DLD1 (cell line): ENCODE results near the gene MAP3K13.
"Not testable (repeated sequence)": the region's sequence is repeated elsewhere in the genome, so short reads cannot be mapped to it uniquely, and the experiment has no call there.

Source experiments
- in situ Hi-C: cut with HindIII; loops from 2 replicates; pipeline ENCODE4 v1.10.0; 2017; ENCODE audit warnings: low sequenced_read_pairs

Gene MAP3K13

DNA sequence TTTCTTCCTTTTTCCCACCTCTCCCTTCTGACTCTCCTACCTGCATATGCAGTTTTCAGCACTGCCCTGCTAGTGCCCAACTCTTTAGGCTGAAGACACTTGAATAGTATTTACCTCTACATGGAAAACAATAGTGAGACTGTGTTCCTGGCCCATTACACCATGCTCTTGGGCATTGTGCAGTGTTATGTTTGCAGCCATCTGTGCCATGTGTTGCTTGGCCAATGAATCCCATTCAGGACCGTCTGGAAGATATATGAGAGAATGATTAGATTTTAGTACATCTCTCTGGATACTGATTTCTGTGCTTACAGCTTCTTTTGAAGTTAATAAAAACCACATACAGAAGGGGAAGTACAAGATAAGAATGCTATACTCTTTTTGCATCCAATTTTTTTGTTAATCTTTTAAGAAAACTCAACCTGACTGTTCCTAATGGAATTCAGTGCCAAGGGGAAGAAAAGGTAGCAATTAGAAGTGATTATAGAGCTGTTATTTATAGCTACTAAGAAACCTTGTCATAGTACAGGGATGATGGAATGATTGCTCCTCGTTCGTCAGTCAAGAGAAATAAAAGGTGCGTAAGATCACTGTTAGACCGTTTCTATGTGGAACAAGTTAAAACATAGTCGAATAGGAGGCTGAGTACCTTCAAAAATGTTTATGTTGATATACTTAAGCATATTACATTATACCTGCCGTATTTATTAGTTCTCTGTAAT lies 77.0 kb downstream of the MAP3K13 start:
- in situ Hi-C loops: no loop called here

DNA sequence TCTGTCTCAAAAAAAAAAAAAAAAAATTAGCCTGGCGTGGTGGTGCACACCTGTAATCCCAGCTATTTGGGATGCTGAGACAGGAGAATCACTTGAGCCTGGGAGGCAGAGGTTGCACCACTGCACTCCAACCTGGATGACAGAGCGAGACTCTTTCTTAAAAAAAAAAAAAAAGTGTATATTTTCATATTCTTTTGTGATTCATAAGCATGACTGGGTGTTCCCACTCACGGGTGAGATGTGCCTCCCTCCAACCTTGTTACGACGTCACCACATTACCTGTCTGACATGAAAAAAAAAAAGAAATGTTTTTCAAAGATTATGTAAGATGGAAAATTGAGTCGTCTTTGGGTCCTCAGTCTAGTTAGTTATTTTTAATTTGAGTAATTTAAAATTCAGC lies 79.1 kb downstream of the MAP3K13 start:
- in situ Hi-C loops: no loop called here

- in situ Hi-C loops: no loop called here
These were observed 81.4 kb downstream of the MAP3K13 start for GRCh38 chr3:185444329-185444728.

GRCh38 chr3:185448107-185448506 lies 85.2 kb downstream of the MAP3K13 start:
- in situ Hi-C loops: no loop called here

DNA sequence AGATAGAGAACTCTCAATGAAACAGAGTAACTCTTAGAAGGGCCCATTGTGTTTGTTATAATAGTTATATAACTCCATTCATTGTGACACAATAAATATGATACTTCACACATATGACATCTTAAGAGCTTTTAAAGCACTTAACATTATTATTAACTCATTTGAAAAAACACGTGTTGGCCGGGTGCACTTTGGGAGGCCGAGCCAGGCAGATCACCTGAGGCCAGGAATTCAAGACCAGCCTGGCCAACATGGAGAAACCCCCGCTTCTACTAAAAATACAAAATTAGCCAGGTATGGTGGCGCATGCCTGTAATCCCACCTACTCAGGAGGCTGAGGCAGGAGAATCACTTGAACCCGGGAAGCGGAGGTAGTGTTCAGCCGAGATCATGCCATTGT lies 88.5 kb downstream of the MAP3K13 start:
- in situ Hi-C loops: not testable (repeated sequence)

- in situ Hi-C loops: no loop called here
These were observed 94.4 kb downstream of the MAP3K13 start for GRCh38 chr3:185457376-185457775.

DNA sequence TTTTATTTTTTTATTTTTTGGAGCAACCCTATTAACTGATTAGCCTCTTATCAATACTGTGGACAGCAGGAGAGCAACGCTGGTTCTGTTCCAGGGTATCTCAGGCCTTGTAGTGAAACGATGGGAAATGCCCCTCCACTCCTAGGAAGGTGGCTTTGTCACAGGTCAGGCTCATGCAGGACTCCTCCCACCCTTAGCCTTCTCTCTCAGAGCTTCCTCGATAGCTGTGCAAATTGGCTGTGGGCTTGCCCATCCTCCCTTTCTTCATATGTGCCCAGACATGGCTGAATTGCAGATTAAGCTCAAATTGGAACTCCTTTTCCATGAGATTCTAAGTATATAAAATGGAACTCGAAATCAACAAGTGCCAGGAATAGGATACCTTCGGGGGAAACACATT lies 97.4 kb downstream of the MAP3K13 start:
- in situ Hi-C loops: no loop called here

DNA sequence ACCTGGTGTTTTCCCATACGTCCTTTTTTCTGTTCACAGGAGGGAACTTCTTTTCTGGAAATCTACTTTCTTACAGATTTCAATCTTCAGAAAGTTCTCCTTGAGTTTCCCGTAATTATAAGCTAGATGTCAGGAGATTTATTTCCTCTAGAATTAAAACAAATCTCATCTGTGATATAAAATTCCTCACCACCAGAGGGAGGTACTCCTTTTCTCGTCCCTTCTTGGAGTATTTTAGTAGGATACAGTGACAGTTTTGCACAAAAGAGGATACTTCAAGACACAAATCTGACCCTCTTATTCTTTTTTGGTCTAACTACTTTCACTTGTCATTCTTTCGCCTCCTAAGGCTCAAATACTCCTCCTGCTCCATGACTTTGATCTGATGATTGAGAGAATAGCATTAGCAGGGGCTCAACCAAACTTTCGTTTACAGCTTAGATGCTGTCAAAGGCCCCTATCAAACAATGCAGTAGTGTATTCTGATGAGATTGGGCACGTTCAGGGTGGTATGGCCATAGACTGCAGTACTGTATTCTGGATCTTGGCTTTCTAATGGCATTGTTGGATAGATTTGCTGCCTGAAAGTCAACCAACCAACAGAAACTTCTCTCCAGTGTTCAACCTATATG lies 97.9 kb downstream of the MAP3K13 start:
- in situ Hi-C loops: no loop called here

DNA sequence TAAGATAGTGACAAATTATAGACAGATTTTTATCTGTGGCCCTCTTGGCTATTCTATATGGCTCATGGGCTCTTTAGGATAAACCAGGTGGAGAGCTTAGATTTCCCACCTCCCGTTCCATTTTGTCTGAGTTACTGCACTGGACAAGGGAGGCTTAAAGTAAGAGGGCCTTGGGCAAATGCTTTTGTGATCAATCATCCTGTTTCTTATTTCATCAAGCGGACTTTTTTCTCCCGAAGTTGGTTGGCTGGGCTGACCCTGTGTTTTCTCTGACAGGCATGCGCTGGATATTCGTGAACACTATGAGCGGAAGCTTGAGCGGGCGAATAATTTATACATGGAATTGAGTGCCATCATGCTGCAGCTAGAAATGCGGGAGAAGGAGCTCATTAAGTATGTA lies 102.5 kb downstream of the MAP3K13 start:
- in situ Hi-C loops: no loop called here

GRCh38 chr3:185466123-185466522 lies 103.2 kb downstream of the MAP3K13 start:
- in situ Hi-C loops: not testable (repeated sequence)

GRCh38 chr3:185469542-185469941 lies 106.6 kb downstream of the MAP3K13 start:
- in situ Hi-C loops: no loop called here

DNA sequence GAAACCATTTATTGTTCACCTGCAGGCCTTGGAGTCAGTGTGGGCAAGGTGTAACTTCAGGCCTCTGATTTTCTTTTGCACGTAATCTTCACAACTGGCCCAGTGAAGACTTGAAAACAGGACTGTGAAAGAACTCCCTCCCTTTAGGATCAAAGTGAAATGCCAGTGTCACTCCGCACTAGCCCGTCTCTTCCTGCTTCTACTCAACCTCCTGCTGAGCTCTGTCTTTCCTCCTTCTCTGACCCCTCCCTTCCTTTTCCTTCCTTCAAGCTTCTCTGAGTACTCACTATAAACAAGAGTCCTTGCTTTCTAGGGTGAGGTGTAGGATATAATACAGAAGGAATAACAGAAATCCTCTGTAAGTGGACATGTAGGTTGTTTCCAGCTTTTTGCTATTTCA lies 107.4 kb downstream of the MAP3K13 start:
- in situ Hi-C loops: no loop called here

DNA sequence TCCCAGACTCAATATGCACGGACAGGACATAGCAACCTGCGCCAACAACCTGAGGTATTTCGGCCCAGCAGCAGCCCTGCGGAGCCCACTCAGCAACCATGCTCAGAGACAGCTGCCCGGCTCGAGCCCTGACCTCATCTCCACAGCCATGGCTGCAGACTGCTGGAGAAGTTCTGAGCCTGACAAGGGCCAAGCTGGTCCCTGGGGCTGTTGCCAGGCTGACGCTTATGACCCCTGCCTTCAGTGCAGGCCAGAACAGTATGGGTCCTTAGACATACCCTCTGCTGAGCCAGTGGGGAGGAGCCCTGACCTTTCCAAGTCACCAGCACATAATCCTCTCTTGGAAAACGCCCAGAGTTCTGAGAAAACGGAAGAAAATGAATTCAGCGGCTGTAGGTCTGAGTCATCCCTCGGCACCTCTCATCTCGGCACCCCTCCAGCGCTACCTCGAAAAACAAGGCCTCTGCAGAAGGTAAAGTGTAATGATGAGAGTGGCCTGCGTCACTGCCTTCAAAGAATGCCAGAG lies 110.4 kb downstream of the MAP3K13 start:
- in situ Hi-C loops: no loop called here

- in situ Hi-C loops: not testable (repeated sequence)
These were observed 112.0 kb downstream of the MAP3K13 start for GRCh38 chr3:185474922-185475321.

DNA sequence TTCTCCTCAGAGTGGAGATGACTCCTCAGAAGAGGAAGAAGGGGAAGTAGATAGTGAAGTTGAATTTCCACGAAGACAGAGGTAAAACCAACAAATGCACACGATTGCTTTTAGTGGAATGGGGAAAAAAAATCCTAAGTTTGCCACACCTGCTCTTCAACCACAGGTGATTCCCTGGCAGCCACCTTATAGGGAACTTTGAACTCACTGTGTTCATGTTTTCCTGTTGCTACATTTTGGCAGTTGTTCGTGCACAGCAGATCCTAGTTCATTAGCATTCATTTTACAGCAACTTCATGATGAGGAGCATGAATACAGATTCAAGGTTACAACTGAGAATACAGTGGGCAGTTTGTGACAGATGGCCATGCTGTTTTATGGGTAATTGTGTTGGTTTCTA lies 114.4 kb downstream of the MAP3K13 start:
- in situ Hi-C loops: no loop called here

DNA sequence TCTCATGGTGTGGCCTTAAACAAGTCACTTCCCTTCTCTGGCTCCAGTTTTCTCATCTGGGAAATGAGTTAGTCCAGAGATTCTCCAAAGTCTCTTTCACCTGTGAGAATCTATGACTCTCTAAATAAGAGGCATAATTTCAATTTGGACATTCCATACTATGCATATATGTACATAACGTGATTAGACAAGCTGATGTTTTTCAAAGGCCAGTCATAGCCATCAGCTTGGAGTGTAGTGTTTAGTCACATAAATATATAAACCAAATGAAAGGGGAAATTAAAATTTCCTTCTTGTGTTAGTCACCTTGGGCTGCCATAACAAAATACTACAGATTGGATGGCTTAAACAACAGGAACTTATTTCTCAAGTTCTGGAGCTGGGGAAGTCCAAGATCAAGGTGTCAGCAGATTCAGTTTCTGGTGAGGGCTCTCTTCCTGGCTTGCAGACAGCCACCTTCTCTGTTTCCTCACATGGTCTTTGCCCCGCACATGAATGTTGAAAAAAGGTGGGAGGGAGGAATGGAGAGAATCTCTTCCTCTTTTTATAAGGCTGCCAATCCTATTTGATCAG lies 116.5 kb downstream of the MAP3K13 start:
- in situ Hi-C loops: no loop called here

- in situ Hi-C loops: no loop called here
These were observed 121.4 kb downstream of the MAP3K13 start for GRCh38 chr3:185484296-185484695.

- in situ Hi-C loops: no loop called here
These were observed 123.5 kb downstream of the MAP3K13 start for GRCh38 chr3:185486394-185486793.

DNA sequence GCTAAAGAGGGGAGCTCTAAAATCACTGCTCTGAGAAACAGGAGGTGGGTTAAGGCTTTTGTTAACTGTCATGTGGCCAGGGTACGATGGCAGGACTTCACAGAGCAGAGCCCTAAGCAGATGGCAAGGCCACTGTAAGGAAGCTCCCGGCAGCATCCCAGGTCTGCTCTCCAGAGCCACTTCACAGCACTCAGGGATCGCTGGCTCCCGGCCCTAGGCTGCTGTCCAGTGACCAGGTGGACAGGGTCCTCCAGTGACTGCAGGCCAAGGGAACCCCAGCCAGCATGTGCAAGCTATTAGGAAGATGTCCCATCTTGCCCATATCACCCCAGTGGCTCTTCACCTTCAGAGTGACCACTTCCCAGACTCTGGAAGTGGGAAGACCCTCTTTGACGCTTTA lies 125.5 kb downstream of the MAP3K13 start:
- in situ Hi-C loops: no loop called here

DNA sequence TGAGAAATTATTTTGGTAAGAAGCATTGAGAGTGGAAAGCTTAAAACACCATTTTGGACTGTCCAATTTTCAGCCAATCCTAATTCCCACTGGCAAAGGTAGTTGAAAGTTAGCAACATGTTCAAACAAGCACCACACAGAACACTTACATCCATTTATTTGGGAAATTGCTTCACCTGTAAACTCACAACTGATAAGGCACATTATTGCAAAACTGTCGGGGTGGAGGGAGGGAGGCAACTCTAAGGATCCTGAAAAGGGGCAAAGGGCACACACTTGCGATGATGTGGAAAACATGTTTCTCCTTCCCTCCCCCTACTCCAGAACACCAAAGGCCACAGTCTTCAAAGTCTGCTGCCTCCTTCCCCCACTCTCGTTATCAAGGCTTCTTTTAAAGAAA lies 126.5 kb downstream of the MAP3K13 start:
- in situ Hi-C loops: no loop called here

DNA sequence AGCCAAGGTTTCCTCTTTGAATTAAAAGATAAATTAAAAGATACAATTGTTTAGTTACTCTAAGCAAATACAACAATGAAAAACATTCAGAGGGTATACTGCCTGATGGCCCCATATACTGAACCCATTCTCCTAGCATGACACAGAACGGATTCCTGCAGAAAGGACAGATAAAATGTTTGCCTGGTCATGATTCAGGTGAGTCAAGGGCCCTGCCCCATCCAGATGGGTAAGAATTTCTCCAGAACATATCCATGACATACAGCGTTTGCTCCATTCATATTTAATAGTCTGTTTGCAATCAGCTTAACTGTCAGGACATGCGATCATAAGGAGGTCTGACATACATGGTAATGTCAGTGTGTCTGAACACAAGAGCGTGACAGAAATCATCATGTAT lies 127.3 kb downstream of the MAP3K13 start:
- in situ Hi-C loops: no loop called here
